HG03108 (cell line): ENCODE measurements around the gene PALD1.

Source experiments
- ATAC-seq: cut with Tn5 transposase; IDR thresholded peaks from one replicate; pipeline ENCODE4 v1.9.1; 2021; ENCODE audit warnings: moderate library complexity; ENCODE audit not compliant: unreplicated experiment

Gene PALD1

GRCh38 chr10:70587045-70587658 lies 108.6 kb downstream of the PALD1 start:
- peak; percentile 48 for ATAC-seq

- no peak for ATAC-seq
Observed at GRCh38 chr10:70588255-70588654, 109.7 kb downstream of the PALD1 start.

GRCh38 chr10:70588859-70589570 lies 110.4 kb downstream of the PALD1 start:
- ATAC-seq: no peak

- ATAC-seq: no peak
Observed at GRCh38 chr10:70589762-70590654, 111.4 kb downstream of the PALD1 start.

- no peak for ATAC-seq
Observed at GRCh38 chr10:70590655-70591416, 112.3 kb downstream of the PALD1 start.

- no peak for ATAC-seq
Observed at GRCh38 chr10:70592186-70592735, 113.7 kb downstream of the PALD1 start.

- no peak for ATAC-seq
Observed at GRCh38 chr10:70592746-70593512, 114.4 kb downstream of the PALD1 start.

GRCh38 chr10:70593513-70593890 lies 114.9 kb downstream of the PALD1 start:
- no peak for ATAC-seq

GRCh38 chr10:70594161-70594560 lies 115.6 kb downstream of the PALD1 start:
- ATAC-seq: no peak

GRCh38 chr10:70595566-70596016 lies 117.0 kb downstream of the PALD1 start:
- ATAC-seq: no peak

- no peak for ATAC-seq
Observed at GRCh38 chr10:70596110-70596798, 117.7 kb downstream of the PALD1 start.

GRCh38 chr10:70596860-70597809 lies 118.6 kb downstream of the PALD1 start:
- no peak for ATAC-seq

- ATAC-seq: no peak
Observed at GRCh38 chr10:70597856-70598815, 119.6 kb downstream of the PALD1 start.

- no peak for ATAC-seq
Observed at GRCh38 chr10:70598857-70599295, 120.3 kb downstream of the PALD1 start.

- no peak for ATAC-seq
Observed at GRCh38 chr10:70599319-70599718, 120.8 kb downstream of the PALD1 start.

GRCh38 chr10:70599791-70600190 lies 121.2 kb downstream of the PALD1 start:
- no peak for ATAC-seq
